Stimulated activated CD4-positive, alpha-beta T cell treated with anti-CD3 and anti-CD28 coated beads, Interleukin-2, amount 100 ng/mL, for 4 hours (primary cell): ENCODE measurements around the gene NAT16.
"Not testable (repeated sequence)": the region's sequence is repeated elsewhere in the genome, so short reads cannot be mapped to it uniquely, and the experiment has no call there.

Experiments used
- DNase-seq: peaks from one replicate; pipeline ENCODE4 v3.0.0-alpha.2; 2020; ENCODE audit warnings: low read depth

Gene NAT16

GRCh38 chr7:101156866-101157589 lies 23.1 kb downstream of the NAT16 start:
- no peak for DNase-seq

GRCh38 chr7:101156277-101156676 lies 23.8 kb downstream of the NAT16 start:
- DNase-seq, result no peak

- no peak for DNase-seq
Measured at GRCh38 chr7:101155303-101155702, 24.8 kb downstream of the NAT16 start.

GRCh38 chr7:101154693-101155102 lies 25.4 kb downstream of the NAT16 start:
- DNase-seq, result no peak

- peak; percentile 92 for DNase-seq
Measured at GRCh38 chr7:101153969-101154692, 26.0 kb downstream of the NAT16 start, which contains the start of gene AP1S1. Gene AP1S1 (plus strand): TSS chr7:101154476. CDS start chr7:101154515, 39 bp downstream.

DNA sequence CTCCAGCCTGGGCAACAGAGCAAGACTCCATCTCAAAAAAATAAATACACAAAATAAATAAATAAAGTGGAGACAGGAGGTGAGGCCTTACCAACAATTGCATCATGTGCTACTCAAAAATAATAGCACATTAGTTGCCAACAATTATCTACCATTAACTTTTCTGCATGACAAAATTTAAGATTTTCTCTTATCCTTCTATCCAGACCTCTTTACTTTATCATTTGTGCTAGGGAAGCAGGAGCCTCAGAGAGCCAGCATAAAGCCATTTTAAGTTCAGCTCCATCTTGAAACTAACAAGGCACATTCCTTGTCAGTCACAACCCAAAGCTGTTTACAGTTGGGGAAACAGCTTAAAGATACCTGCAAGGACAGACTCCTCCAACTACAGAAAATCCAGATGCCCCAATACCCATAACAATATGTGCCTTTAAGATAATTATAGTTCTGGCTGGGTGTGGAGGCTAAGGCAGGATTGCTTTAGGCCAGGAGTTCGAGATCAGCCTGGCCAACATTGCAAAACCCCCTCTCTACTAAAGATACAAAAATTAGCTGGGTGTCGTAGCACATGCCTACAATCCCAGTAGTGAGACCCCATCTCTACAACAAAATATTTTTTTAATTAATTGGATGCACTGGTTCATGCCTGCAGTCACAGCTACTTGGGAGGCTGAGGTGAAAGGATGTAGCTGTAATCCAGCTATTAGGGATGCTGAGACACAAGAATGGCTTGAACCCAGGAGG lies 28.0 kb downstream of the NAT16 start:
- no peak for DNase-seq

DNA sequence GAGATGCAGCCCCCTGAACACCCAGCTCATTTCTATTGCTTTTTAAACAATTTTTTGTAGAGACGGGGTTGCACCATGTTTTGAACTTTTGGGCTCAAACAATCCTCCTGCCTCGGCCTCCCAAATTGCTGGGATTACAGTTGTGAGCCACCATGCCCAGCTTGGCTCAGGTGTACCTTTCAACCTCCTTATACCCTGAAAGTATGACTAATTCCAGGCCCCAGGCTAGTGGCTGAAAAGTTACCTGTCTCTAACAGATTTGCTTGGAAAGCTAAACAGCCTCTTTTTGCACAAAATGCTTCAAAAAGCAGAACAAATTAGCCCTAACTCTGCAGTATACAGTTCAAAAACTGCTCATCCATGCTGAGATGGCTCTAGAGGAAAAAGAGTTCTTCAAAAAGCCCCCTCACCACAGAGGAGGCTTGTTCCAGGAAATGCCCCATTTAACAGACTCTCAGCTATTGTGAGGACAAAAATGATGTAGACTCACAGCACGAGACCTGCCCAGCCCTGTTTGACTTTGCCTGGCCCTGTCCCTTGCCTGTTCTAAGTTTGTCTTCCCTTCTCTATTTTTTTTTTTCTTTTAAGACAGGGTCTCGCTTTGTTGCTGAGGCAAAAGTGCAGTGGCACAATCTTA lies 39.2 kb downstream of the NAT16 start:
- DNase-seq, result no peak

GRCh38 chr7:101140339-101140699 lies 39.8 kb downstream of the NAT16 start:
- DNase-seq, result no peak

DNA sequence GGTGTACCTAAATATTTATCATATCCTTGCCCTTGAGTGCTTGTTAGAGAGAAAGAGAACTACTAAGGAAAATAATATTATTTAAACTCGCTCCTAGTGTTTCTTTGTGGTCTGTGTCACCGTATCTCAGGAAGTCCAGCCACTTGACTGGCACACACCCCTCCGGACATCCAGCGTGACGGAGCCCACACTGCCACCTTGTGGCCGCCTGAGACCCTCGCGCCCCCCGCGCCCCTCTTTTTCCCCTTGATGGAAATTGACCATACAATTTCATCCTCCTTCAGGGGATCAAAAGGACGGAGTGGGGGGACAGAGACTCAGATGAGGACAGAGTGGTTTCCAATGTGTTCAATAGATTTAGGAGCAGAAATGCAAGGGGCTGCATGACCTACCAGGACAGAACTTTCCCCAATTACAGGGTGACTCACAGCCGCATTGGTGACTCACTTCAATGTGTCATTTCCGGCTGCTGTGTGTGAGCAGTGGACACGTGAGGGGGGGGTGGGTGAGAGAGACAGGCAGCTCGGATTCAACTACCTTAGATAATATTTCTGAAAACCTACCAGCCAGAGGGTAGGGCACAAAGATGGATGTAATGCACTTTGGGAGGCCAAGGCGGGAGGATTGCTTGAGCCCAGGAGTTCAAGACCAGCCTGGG lies 41.8 kb downstream of the NAT16 start:
- DNase-seq, result peak; percentile 88

- no peak for DNase-seq
Measured at GRCh38 chr7:101137651-101138212, 42.4 kb downstream of the NAT16 start.

GRCh38 chr7:101134399-101134980 lies 45.6 kb downstream of the NAT16 start:
- no peak for DNase-seq

DNA sequence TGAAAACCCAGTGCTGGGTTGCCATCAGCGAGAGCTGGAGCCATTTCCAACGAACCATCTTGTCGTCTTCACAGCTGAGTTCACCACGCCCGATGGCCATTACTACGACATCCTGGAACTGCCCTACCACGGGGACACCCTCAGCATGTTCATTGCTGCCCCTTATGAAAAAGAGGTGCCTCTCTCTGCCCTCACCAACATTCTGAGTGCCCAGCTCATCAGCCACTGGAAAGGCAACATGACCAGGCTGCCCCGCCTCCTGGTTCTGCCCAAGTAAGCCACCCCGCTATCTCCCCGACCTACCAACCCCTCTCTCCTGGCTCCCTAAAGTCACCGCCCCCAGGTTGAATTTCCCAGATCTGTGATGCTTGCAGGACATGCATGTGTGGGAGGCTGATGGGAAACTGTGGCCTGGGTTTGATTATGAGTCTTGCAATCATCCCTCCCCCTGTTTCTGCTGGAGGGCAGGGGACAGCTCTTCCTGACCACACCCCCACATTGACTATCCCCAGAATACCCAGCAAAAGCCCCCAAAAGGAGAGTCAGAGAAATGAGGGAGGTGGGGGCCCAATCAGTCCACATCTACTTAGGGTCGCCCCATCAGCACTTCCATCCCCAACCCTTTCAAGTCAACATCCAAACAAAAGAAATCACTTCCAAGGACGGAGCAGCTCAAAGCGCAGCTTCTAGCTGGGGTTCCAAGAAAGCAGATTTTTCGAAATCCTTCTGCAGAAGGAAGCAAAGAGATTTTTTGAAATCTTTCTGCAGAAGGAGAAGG lies 46.3 kb downstream of the NAT16 start:
- no peak for DNase-seq

DNA sequence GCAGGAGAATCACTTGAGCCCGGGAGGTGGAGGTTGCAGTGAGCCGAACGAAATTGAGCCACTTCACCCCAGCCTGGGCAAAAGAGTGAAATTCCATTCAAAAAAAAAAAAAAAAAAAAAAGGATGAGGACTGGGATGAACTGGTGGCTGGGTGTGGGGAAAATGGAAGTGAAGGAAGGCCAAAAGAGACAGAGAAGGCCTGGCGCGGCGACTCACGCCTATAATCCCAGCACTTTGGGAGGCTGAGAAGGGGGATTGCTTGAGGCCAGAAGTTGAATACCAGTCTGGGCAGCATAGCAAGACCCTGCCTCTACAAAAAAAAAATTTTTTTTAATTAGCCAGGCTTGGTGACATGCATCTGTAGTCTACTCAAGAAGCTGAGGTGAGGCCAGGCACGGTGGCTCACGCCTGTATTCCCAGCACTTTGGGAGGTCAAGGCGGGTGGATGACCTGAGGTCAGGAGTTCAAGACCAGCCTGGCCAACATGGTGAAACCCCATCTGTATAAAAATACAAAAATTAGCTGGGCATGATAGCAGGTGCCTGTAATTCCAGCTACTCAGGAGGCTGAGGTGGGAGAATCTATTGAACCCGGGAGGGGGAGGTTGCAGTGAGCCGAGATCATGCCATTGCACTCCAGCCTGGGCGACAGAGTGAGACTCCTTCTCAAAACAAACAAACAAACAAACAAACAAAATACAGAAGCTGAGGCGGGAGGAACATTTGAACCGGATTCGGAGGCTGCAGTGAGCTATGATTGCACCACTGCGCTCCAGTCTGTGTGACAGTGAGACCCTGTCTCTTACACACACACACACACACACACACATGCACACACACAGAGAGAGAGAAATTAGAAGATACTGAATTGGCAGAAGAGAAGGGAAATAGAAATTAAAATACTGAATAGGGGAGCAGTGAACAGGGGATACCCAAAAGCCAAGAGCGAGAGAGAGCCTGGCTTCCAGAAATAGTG lies 47.2 kb downstream of the NAT16 start:
- not testable (repeated sequence) for DNase-seq

DNA sequence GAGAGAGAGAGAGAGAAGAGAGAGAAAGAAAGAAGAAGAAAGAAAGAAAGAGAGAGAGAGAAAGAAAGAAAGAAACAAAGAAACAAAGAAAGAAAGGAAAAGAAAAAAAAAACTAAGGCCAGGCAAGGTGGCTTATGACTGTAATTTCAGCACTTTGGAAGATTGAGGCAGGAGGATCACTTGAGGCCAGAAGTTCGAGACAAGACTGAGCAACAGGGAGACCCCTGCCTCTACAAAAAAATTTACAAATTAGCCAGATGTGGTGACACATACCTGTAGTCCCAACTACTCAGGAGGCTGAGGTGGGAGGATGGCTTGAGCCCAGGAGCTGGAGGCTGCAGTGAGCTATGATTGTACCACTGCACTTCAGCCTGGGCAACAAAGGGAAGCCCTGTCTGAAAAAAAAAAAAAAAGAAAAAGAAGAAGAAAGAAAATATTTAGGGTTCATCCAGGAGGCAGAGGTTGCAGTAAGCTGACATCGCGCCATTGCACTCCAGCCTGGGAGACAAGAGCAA lies 50.4 kb downstream of the NAT16 start:
- DNase-seq, result no peak

GRCh38 chr7:101128040-101128834 lies 51.9 kb downstream of the NAT16 start:
- no peak for DNase-seq

DNA sequence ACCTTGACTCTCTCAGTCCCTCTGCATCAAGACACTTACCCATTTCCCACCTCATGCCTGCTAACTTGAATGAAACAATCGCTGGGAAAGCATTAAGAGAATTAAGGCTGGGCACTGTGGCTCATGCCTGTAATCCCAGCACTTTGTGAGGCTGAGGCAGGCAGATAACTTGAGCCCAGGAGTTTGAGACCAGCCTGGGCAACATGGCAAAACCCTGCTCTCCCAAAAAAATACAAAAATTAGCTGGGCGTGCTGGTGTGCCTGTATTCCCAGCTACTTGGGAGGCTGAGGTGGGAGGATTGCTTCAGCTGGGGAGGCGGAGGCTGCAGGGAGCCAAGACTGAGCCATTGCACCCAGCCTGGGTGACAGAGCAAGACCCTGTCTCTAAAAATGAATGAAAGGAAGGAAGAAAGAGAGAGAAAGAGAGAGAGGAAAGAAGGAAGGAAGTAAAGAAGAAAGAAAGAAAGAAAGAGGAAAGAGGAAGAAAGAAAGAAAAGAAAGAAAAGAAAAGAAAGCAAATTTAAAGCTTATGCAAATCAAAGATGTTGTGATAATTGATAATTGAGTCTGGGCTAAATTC lies 52.5 kb downstream of the NAT16 start:
- DNase-seq, result no peak

DNA sequence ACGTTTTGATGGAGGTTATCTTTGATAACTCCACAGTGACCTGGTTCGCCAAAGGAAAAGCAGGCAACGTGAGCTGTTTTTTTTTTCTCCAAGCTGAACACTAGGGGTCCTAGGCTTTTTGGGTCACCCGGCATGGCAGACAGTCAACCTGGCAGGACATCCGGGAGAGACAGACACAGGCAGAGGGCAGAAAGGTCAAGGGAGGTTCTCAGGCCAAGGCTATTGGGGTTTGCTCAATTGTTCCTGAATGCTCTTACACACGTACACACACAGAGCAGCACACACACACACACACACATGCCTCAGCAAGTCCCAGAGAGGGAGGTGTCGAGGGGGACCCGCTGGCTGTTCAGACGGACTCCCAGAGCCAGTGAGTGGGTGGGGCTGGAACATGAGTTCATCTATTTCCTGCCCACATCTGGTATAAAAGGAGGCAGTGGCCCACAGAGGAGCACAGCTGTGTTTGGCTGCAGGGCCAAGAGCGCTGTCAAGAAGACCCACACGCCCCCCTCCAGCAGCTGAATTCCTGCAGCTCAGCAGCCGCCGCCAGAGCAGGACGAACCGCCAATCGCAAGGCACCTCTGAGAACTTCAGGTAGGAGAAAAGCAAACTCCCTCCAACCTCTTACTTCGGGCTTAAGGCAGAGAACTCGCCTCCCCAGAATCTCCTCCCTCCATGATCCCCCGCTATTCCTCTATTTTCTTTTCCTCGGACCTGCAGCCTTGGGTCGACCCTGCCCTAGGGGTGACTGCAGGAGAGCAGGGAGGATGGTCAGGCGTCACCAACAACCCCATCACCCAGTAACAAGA lies 53.2 kb downstream of the NAT16 start, which contains the start of gene SERPINE1:
SERPINE1 (plus strand) TSS at position 454 of the 809 bp plus-strand sequence. CDS start 1,290 bp downstream, outside the sequence.
- DNase-seq, result peak; percentile 23
